ENCODE results near the gene CADPS2.

DNA sequence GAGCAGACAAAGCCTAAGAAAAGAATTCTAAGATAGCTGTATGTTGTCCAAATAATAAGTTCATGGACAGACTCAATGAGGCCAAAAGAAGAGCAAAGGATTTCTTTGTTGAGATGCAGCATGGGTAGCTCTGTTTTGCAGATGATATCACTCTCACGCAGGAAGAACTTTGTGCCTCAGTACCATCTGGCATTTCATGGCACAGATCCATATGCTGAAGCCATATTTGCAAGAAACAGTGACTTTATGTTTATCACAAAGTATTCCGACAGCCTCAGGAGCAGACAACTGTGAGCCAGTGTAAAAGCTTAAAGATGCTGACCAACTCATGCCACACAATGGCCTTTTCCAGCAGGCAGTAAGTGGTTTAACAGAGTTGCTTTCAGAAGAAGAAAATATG, 138.1 kb downstream of the CADPS2 start:
- no peak for TF ChIP-seq EZH2 (IDR thresholded peaks at IDR 0.05; ENCODE audit: borderline replicate concordance, low read depth, low read length, severe bottlenecking)
- TF ChIP-seq, protein P1, sequence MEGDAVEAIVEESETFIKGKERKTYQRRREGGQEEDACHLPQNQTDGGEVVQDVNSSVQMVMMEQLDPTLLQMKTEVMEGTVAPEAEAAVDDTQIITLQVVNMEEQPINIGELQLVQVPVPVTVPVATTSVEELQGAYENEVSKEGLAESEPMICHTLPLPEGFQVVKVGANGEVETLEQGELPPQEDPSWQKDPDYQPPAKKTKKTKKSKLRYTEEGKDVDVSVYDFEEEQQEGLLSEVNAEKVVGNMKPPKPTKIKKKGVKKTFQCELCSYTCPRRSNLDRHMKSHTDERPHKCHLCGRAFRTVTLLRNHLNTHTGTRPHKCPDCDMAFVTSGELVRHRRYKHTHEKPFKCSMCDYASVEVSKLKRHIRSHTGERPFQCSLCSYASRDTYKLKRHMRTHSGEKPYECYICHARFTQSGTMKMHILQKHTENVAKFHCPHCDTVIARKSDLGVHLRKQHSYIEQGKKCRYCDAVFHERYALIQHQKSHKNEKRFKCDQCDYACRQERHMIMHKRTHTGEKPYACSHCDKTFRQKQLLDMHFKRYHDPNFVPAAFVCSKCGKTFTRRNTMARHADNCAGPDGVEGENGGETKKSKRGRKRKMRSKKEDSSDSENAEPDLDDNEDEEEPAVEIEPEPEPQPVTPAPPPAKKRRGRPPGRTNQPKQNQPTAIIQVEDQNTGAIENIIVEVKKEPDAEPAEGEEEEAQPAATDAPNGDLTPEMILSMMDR (IDR thresholded peaks at IDR 0.05; ENCODE audit: borderline replicate concordance, extremely low read depth, low read length, poor library complexity, severe bottlenecking): no peak
